GM21737 (cell line): ENCODE results near the gene SULF2.

Source experiments
- ATAC-seq: cut with Tn5 transposase; IDR thresholded peaks from one replicate; pipeline ENCODE4 v1.9.1; 2021; ENCODE audit warnings: mild to moderate bottlenecking, moderate library complexity; ENCODE audit not compliant: unreplicated experiment

SULF2 gene

DNA sequence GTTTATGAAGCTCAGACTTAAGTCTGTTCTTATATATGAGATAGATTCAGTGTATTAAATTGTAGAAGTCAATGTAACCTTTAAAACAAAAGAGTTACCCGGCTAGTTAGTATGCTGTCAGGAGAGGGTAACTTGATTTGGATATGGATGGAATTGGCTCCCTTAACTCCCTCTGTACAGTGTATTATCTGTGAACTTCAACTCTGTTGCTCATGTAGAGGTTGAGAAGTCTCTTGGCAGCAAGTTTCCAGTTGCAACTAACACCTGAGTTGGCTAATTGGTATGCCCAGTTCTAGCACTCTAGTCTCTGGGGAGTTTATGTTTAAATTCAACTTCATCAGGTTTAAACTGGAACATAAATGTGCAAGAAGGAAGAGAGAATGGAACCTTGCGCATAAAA, 172.6 kb downstream of the SULF2 start:
- no peak for ATAC-seq

DNA sequence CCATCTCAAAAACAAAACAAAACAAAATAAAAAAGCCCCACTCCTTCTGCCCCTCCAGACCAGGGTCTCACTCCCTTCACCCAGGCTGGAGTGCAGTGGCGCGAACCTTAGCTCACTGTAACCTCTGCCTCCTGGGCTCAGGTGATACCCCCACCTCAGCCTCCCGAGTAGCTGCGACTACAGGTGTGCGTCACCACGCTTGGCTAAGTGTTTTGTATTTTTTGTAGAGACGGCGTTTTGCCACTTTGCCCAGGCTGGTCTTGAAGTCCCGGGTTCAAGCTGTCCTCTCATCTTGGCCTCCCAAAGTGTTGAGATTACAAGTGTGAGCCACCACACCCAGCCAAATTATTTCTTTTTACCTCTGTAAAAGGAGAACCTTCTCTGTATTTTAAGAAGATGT, 173.5 kb downstream of the SULF2 start:
- no peak for ATAC-seq

DNA sequence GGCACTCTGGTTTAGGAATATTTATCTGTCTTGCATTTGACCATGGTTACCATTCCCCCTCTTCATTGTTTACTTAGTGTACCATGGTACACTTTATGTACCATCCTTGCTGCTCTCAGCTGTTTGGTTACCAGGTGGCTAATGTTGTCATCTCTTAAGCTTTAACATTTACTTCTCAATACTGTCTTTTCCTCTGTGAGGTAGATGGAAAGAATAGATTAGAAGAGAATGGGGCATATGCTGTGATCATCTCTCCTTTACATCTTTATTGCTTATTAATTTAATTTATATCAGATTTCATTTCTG, 174.4 kb downstream of the SULF2 start:
- ATAC-seq = no peak

DNA sequence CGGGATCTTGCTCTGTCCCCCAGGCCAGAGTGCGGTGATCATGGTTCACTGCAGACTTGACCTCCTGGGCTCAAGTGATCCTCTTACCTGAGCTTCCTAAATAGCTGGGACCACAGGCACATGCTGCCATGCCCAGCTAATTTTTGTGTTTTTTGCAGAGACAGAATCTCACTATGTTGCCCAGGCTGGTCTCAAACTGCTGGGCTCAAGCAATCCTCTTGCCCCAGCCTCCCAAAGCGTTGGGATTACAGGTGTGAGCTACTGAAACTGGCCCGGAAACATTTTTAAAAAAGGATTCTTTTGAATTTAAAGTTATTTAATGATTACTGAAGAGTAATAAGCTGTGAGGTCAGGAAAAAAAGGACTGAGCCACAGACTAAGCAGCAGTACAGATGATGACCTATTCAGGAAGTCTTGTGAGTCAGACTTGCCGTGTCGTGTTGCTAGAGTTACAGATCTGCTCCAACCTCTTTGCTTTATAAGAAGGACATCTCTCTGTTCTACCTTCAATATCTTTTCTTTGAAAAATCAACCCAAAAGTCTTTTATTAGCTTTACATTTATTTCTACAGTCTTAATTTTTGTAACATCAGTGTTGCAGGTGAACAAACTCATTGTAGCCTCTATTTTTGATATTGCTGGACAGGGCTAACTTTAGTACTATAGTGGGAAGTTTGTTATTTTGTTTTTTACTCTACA, 174.9 kb downstream of the SULF2 start:
- peak; percentile 69 for ATAC-seq

DNA sequence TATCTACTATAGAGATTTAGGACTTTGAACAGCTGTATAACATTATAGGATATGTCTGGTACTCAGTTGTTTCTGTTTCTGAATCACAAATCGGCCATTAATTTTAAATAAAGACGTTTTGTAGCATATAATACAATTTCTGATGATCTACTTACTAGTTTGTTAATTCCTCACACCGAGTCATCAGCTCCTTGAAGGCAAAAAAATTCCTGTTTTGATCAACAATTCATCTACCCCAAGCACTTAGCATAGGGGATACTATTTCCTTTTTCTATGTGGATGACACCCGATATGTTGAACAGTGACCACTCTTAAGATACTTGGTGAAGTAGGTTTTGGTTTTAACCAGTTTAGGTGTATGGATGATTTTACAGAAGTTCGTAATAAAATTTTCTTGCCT, 176.3 kb downstream of the SULF2 start:
- no peak for ATAC-seq
